Neural progenitor cell (in vitro differentiated cells): ENCODE data around the gene PPP6R3. TPM values are rescaled to one million over a fixed set of nuclear protein-coding genes. Genes with fewer than 3 reads are reported as not detected.

Source experiments
- DNase-seq: peaks from one replicate; pipeline ENCODE4 v3.0.0-alpha.2; 2016; ENCODE audit warnings: low spot score
- H2AFZ ChIP-seq: fragments of 200-600 bp; sonication (generic); replicated peaks from 2 replicates; pipeline ENCODE4 v1.6.1; 2016; ENCODE audit warnings: antibody characterized with exemption
- H3F3A ChIP-seq: fragments of 200-600 bp; sonication (generic); 2 replicates; pipeline ENCODE4 v1.6.1; 2016; ENCODE audit warnings: antibody characterized with exemption, low read depth
- H3K27ac ChIP-seq: fragments of 200-600 bp; sonication (generic); 2 replicates; pipeline ENCODE4 v1.5.1; 2016; ENCODE audit warnings: mild to moderate bottlenecking
- H3K27me3 ChIP-seq: fragments of 200-600 bp; sonication (generic); 2 replicates; pipeline ENCODE4 v1.6.1; 2016; ENCODE audit warnings: mild to moderate bottlenecking, moderate library complexity
- H3K36me3 ChIP-seq: fragments of 200-600 bp; sonication (generic); 2 replicates; pipeline ENCODE4 v1.5.1; 2016
- H3K4me1 ChIP-seq: fragments of 200-600 bp; sonication (generic); 2 replicates; pipeline ENCODE4 v1.6.1; 2016; ENCODE audit warnings: mixed run types
- H3K4me2 ChIP-seq: fragments of 200-600 bp; sonication (generic); 2 replicates; pipeline ENCODE4 v1.6.1; 2016
- H3K4me3 ChIP-seq: fragments of 200-600 bp; sonication (generic); 2 replicates; pipeline ENCODE4 v1.5.1; 2016
- H3K79me2 ChIP-seq: fragments of 200-600 bp; sonication (generic); 2 replicates; pipeline ENCODE4 v1.6.1; 2016; ENCODE audit warnings: low read depth
- H3K9ac ChIP-seq: fragments of 200-600 bp; sonication (generic); 2 replicates; pipeline ENCODE4 v1.6.1; 2016
- H3K9me3 ChIP-seq: fragments of 200-600 bp; sonication (generic); 2 replicates; pipeline ENCODE4 v1.5.1; 2016; ENCODE audit warnings: low read depth
- H4K20me1 ChIP-seq: fragments of 200-600 bp; sonication (generic); 2 replicates; pipeline ENCODE4 v1.6.1; 2016; ENCODE audit warnings: low read depth
- H3K27ac Mint-ChIP-seq: 3 replicates; pipeline ENCODE4 v1.8.0; 2021; ENCODE audit warnings: mixed read lengths
- H3K27me3 Mint-ChIP-seq: 2 replicates; pipeline ENCODE4 v1.8.0; 2022; ENCODE audit warnings: low read depth, mild to moderate bottlenecking, inconsistent platforms, moderate library complexity, mixed read lengths; ENCODE audit not compliant: insufficient read depth
- H3K36me3 Mint-ChIP-seq: 3 replicates; pipeline ENCODE4 v1.8.0; 2021; ENCODE audit warnings: mixed read lengths
- H3K4me1 Mint-ChIP-seq: 3 replicates; pipeline ENCODE4 v1.8.0; 2021; ENCODE audit warnings: mixed read lengths
- H3K4me3 Mint-ChIP-seq: 3 replicates; pipeline ENCODE4 v1.8.0; 2021; ENCODE audit warnings: mild to moderate bottlenecking, moderate library complexity, mixed read lengths
- H3K9me3 Mint-ChIP-seq: 3 replicates; pipeline ENCODE4 v1.8.0; 2020; ENCODE audit warnings: mixed read lengths
- CTCF ChIP-seq: fragments of 200-600 bp; sonication (generic); IDR thresholded peaks from 2 replicates; pipeline ENCODE4 v1.5.1; 2017; ENCODE audit warnings: antibody characterized with exemption, mild to moderate bottlenecking
- EZH2 ChIP-seq: fragments of 200-600 bp; sonication (generic); IDR thresholded peaks from 2 replicates; pipeline ENCODE4 v1.6.1; 2017; ENCODE audit warnings: antibody characterized with exemption, mild to moderate bottlenecking, moderate library complexity
- EZH2phosphoT487 ChIP-seq: fragments of 200-600 bp; sonication (generic); IDR thresholded peaks from 2 replicates; pipeline ENCODE4 v1.6.1; 2017; ENCODE audit warnings: antibody characterized with exemption
- total RNA-seq: library from RNA; depleted of rRNA; stranded (reverse); fragments of >200 nt; gene quantifications from 2 replicates; pipeline ENCODE4 v1.2.3, GENCODE V29; 2015; ENCODE audit warnings: low replicate concordance

Gene PPP6R3
- total RNA-seq, 1 donor from 2014 or later: 197 TPM

GRCh38 chr11:68591719-68592118, 131.2 kb downstream of the PPP6R3 start:
- Mint-ChIP-seq H3K36me3 (peaks cover 55% of the 10 kb centered on the region), H3K4me1 (no peaks in the 10 kb centered on the region), H3K4me3 (no peak overlapping the region), H3K27ac (no peak overlapping the region), H3K27me3 (peaks cover 3% of the 10 kb centered on the region), H3K9me3 (no peaks in the 10 kb centered on the region)
- no peaks in the 10 kb centered on the region for H4K20me1 ChIP-seq
- H3K4me1 ChIP-seq: no peaks in the 10 kb centered on the region
- H3K36me3 ChIP-seq: peaks cover 13% of the 10 kb centered on the region
- no peak for DNase-seq
- TF ChIP-seq EZH2 (no peak), EZH2phosphoT487 (no peak), CTCF (no peak)
- H3K27me3 ChIP-seq: no peaks in the 10 kb centered on the region
- no peaks in the 10 kb centered on the region for H3K9me3 ChIP-seq
- no peaks in the 10 kb centered on the region for H3F3A ChIP-seq
- no peak overlapping the region for H3K4me3 ChIP-seq
- no peak overlapping the region for H3K9ac ChIP-seq
- no peak overlapping the region for H2AFZ ChIP-seq
- H3K4me2 ChIP-seq: no peak overlapping the region
- H3K27ac ChIP-seq: no peak overlapping the region
- H3K79me2 ChIP-seq: peaks cover 3% of the 10 kb centered on the region

GRCh38 chr11:68593441-68593840, 132.9 kb downstream of the PPP6R3 start:
- H3K79me2 ChIP-seq: peaks cover 3% of the 10 kb centered on the region
- Mint-ChIP-seq H3K9me3 (no peaks in the 10 kb centered on the region), H3K4me1 (no peaks in the 10 kb centered on the region), H3K4me3 (no peak overlapping the region), H3K27me3 (peaks cover 3% of the 10 kb centered on the region), H3K36me3 (peaks cover 63% of the 10 kb centered on the region), H3K27ac (no peak overlapping the region)
- H3K4me3 ChIP-seq: no peak overlapping the region
- H3K9ac ChIP-seq: no peak overlapping the region
- no peak overlapping the region for H2AFZ ChIP-seq
- peaks cover 13% of the 10 kb centered on the region for H3K36me3 ChIP-seq
- H4K20me1 ChIP-seq: peaks cover 10% of the 10 kb centered on the region
- H3K27ac ChIP-seq: no peak overlapping the region
- no peak overlapping the region for H3K4me2 ChIP-seq
- no peak for DNase-seq
- no peak for TF ChIP-seq CTCF
- no peak for TF ChIP-seq EZH2
- no peak for TF ChIP-seq EZH2phosphoT487
- H3K27me3 ChIP-seq: no peaks in the 10 kb centered on the region
- no peaks in the 10 kb centered on the region for H3K9me3 ChIP-seq
- H3K4me1 ChIP-seq: no peaks in the 10 kb centered on the region
- H3F3A ChIP-seq: no peaks in the 10 kb centered on the region

- H3K27ac Mint-ChIP-seq: no peak overlapping the region
- H3K27me3 Mint-ChIP-seq: peaks cover 3% of the 10 kb centered on the region
- Histone ChIP-seq H3K36me3 (peaks cover 13% of the 10 kb centered on the region), H3K4me1 (no peaks in the 10 kb centered on the region), H3K27ac (no peak overlapping the region), H3K79me2 (peaks cover 3% of the 10 kb centered on the region), H3K4me2 (no peak overlapping the region), H3F3A (no peaks in the 10 kb centered on the region), H3K27me3 (no peaks in the 10 kb centered on the region), H3K4me3 (no peak overlapping the region), H2AFZ (no peak overlapping the region), H3K9me3 (no peaks in the 10 kb centered on the region), H4K20me1 (peaks cover 10% of the 10 kb centered on the region), H3K9ac (no peak overlapping the region)
- no peak for DNase-seq
- TF ChIP-seq CTCF: no peak
- no peak for TF ChIP-seq EZH2
- no peak for TF ChIP-seq EZH2phosphoT487
- H3K4me3 Mint-ChIP-seq: no peak overlapping the region
- H3K36me3 Mint-ChIP-seq: peaks cover 68% of the 10 kb centered on the region
- no peaks in the 10 kb centered on the region for H3K9me3 Mint-ChIP-seq
- no peaks in the 10 kb centered on the region for H3K4me1 Mint-ChIP-seq
These were observed 133.6 kb downstream of the PPP6R3 start for GRCh38 chr11:68594123-68594522.
